Measurements from ENCODE around the gene TMUB1. TPM values are rescaled to one million over a fixed set of nuclear protein-coding genes. Genes with fewer than 3 reads are reported as not detected.

The TMUB1 gene
- total RNA-seq, 1 experiment from 2014 or later: 43.8 TPM

GRCh38 chr7:151091988-151092387, 8.7 kb upstream of the TMUB1 start:
- no TSS peak for BruUV-seq (replicated peaks)
- CTCF ChIA-PET: no interaction called here

GRCh38 chr7:151091431-151091830, 8.1 kb upstream of the TMUB1 start:
- ChIA-PET POLR2A (ENCODE audit: low non-redundant PET) (no interaction called here), CTCF (interaction anchor here (1.0 kb wide), 1 partner anchor 20 kb away, joined by 4 read pairs; no protein-coding TSS in a partner anchor)
- no peaks in the 10 kb centered on the region for H3K27me3 ChIP-seq (replicated peaks; ENCODE audit: insufficient read depth, low read depth, low read length, poor library complexity)
- no peak overlapping the region for H3K27ac ChIP-seq (ENCODE audit: low read depth, low read length, poor library complexity, severe bottlenecking)
- TF ChIP-seq EZH2 (IDR thresholded peaks at IDR 0.05; ENCODE audit: borderline replicate concordance, low read depth, low read length, poor library complexity, severe bottlenecking) (no peak), CTCF (conservative IDR thresholded peaks at IDR 0.05; ENCODE audit: low read depth, low read length) (peak; percentile 52)
- intact Hi-C loops (cut with micrococcal nuclease; ENCODE audit: unreplicated experiment): no loop called here
- H3K4me1 ChIP-seq (ENCODE audit: insufficient read depth, low read length, poor library complexity, severe bottlenecking): peaks cover 12% of the 10 kb centered on the region
- DNase-seq (ENCODE audit: low spot score): no peak
- H3K36me3 ChIP-seq (ENCODE audit: insufficient read depth, low read length, poor library complexity, severe bottlenecking): peaks cover 18% of the 10 kb centered on the region
- no peaks in the 10 kb centered on the region for H3K9me3 ChIP-seq (ENCODE audit: low read depth, low read length, poor library complexity, severe bottlenecking)
- no peak overlapping the region for H3K4me3 ChIP-seq (ENCODE audit: low read depth, low read length, poor library complexity, severe bottlenecking)
- BruUV-seq (replicated peaks): no TSS peak

More at GRCh38 chr7:151091988-151092387, 8.7 kb upstream of the TMUB1 start:
- Histone ChIP-seq H3K9me3 (ENCODE audit: low read depth, low read length, poor library complexity, severe bottlenecking) (no peaks in the 10 kb centered on the region), H3K4me3 (ENCODE audit: low read depth, low read length, poor library complexity, severe bottlenecking) (no peak overlapping the region), H3K4me1 (ENCODE audit: insufficient read depth, low read length, poor library complexity, severe bottlenecking) (peaks cover 12% of the 10 kb centered on the region), H3K27me3 (replicated peaks; ENCODE audit: insufficient read depth, low read depth, low read length, poor library complexity) (no peaks in the 10 kb centered on the region), H3K27ac (ENCODE audit: low read depth, low read length, poor library complexity, severe bottlenecking) (no peak overlapping the region), H3K36me3 (ENCODE audit: insufficient read depth, low read length, poor library complexity, severe bottlenecking) (peaks cover 18% of the 10 kb centered on the region)
- POLR2A ChIA-PET (ENCODE audit: low non-redundant PET): interaction anchor here (0.6 kb wide), 1 partner anchor 73 kb away, joined by 4 read pairs; no protein-coding TSS in a partner anchor
- TF ChIP-seq CTCF (conservative IDR thresholded peaks at IDR 0.05; ENCODE audit: low read depth, low read length): no peak
- TF ChIP-seq EZH2 (IDR thresholded peaks at IDR 0.05; ENCODE audit: borderline replicate concordance, low read depth, low read length, poor library complexity, severe bottlenecking): no peak
- DNase-seq (ENCODE audit: low spot score): no peak
- intact Hi-C loops (cut with micrococcal nuclease; ENCODE audit: unreplicated experiment): no loop called here

GRCh38 chr7:151091003-151091402, 7.7 kb upstream of the TMUB1 start:
- ChIA-PET POLR2A (ENCODE audit: low non-redundant PET) (no interaction called here), CTCF (interaction anchor here (1.0 kb wide), 1 partner anchor 20 kb away, joined by 4 read pairs; no protein-coding TSS in a partner anchor)
- TF ChIP-seq CTCF (conservative IDR thresholded peaks at IDR 0.05; ENCODE audit: low read depth, low read length): no peak
- TF ChIP-seq EZH2 (IDR thresholded peaks at IDR 0.05; ENCODE audit: borderline replicate concordance, low read depth, low read length, poor library complexity, severe bottlenecking): no peak
- H3K27ac ChIP-seq (ENCODE audit: low read depth, low read length, poor library complexity, severe bottlenecking): no peak overlapping the region
- no peaks in the 10 kb centered on the region for H3K9me3 ChIP-seq (ENCODE audit: low read depth, low read length, poor library complexity, severe bottlenecking)
- no TSS peak for BruUV-seq (replicated peaks)
- H3K4me1 ChIP-seq (ENCODE audit: insufficient read depth, low read length, poor library complexity, severe bottlenecking): peaks cover 13% of the 10 kb centered on the region
- no peak overlapping the region for H3K4me3 ChIP-seq (ENCODE audit: low read depth, low read length, poor library complexity, severe bottlenecking)
- intact Hi-C loops (cut with micrococcal nuclease; ENCODE audit: unreplicated experiment): no loop called here
- DNase-seq (ENCODE audit: low spot score): no peak
- no peaks in the 10 kb centered on the region for H3K27me3 ChIP-seq (replicated peaks; ENCODE audit: insufficient read depth, low read depth, low read length, poor library complexity)
- H3K36me3 ChIP-seq (ENCODE audit: insufficient read depth, low read length, poor library complexity, severe bottlenecking): peaks cover 18% of the 10 kb centered on the region
